ENCODE results near the gene OSER1. TPM values are rescaled to one million over a fixed set of nuclear protein-coding genes. Genes with fewer than 3 reads are reported as not detected.

Gene OSER1
- total RNA-seq, 1 experiment from 2014 or later = 33.0 TPM

GRCh38 chr20:44166008-44166407 is 44.6 kb downstream of the OSER1 start:
- no peak overlapping the region for H3K4me3 ChIP-seq (ENCODE audit: insufficient read depth, low read depth, low read length)
- no peak for DNase-seq
- no peaks in the 10 kb centered on the region for H3K27me3 ChIP-seq (ENCODE audit: control insufficient read depth, insufficient read depth, low read length)
- H3K36me3 ChIP-seq (replicated peaks; ENCODE audit: control insufficient read depth, insufficient read depth, low read length) = no peaks in the 10 kb centered on the region

- H3K27me3 ChIP-seq (ENCODE audit: control insufficient read depth, insufficient read depth, low read length) = no peaks in the 10 kb centered on the region
- H3K4me3 ChIP-seq (ENCODE audit: insufficient read depth, low read depth, low read length) = no peak overlapping the region
- no peaks in the 10 kb centered on the region for H3K36me3 ChIP-seq (replicated peaks; ENCODE audit: control insufficient read depth, insufficient read depth, low read length)
- no peak for DNase-seq
Observed at GRCh38 chr20:44160133-44160532, 50.4 kb downstream of the OSER1 start.

- Histone ChIP-seq H3K27me3 (ENCODE audit: control insufficient read depth, insufficient read depth, low read length) (no peaks in the 10 kb centered on the region), H3K36me3 (replicated peaks; ENCODE audit: control insufficient read depth, insufficient read depth, low read length) (no peaks in the 10 kb centered on the region), H3K4me3 (ENCODE audit: insufficient read depth, low read depth, low read length) (no peak overlapping the region)
- DNase-seq = no peak
Observed at GRCh38 chr20:44159711-44160110, 50.9 kb downstream of the OSER1 start.

- DNase-seq = no peak
- Histone ChIP-seq H3K27me3 (ENCODE audit: control insufficient read depth, insufficient read depth, low read length) (no peaks in the 10 kb centered on the region), H3K36me3 (replicated peaks; ENCODE audit: control insufficient read depth, insufficient read depth, low read length) (no peaks in the 10 kb centered on the region), H3K4me3 (ENCODE audit: insufficient read depth, low read depth, low read length) (no peak overlapping the region)
Observed at GRCh38 chr20:44159125-44159524, 51.4 kb downstream of the OSER1 start.

- DNase-seq = no peak
- Histone ChIP-seq H3K4me3 (ENCODE audit: insufficient read depth, low read depth, low read length) (no peak overlapping the region), H3K36me3 (replicated peaks; ENCODE audit: control insufficient read depth, insufficient read depth, low read length) (no peaks in the 10 kb centered on the region), H3K27me3 (ENCODE audit: control insufficient read depth, insufficient read depth, low read length) (no peaks in the 10 kb centered on the region)
Observed at GRCh38 chr20:44157061-44157460, 53.5 kb downstream of the OSER1 start.

GRCh38 chr20:44154521-44155001 is 56.0 kb downstream of the OSER1 start:
- no peak for DNase-seq
- Histone ChIP-seq H3K4me3 (ENCODE audit: insufficient read depth, low read depth, low read length) (no peak overlapping the region), H3K27me3 (ENCODE audit: control insufficient read depth, insufficient read depth, low read length) (no peaks in the 10 kb centered on the region), H3K36me3 (replicated peaks; ENCODE audit: control insufficient read depth, insufficient read depth, low read length) (no peaks in the 10 kb centered on the region)

GRCh38 chr20:44153636-44154043 is 56.9 kb downstream of the OSER1 start:
- Histone ChIP-seq H3K36me3 (replicated peaks; ENCODE audit: control insufficient read depth, insufficient read depth, low read length) (no peaks in the 10 kb centered on the region), H3K27me3 (ENCODE audit: control insufficient read depth, insufficient read depth, low read length) (no peaks in the 10 kb centered on the region), H3K4me3 (ENCODE audit: insufficient read depth, low read depth, low read length) (no peak overlapping the region)
- no peak for DNase-seq

GRCh38 chr20:44151621-44152416 is 58.8 kb downstream of the OSER1 start:
- no peak for DNase-seq
- H3K27me3 ChIP-seq (ENCODE audit: control insufficient read depth, insufficient read depth, low read length) = no peaks in the 10 kb centered on the region
- no peak overlapping the region for H3K4me3 ChIP-seq (ENCODE audit: insufficient read depth, low read depth, low read length)
- no peaks in the 10 kb centered on the region for H3K36me3 ChIP-seq (replicated peaks; ENCODE audit: control insufficient read depth, insufficient read depth, low read length)

- Histone ChIP-seq H3K4me3 (ENCODE audit: insufficient read depth, low read depth, low read length) (no peak overlapping the region), H3K27me3 (ENCODE audit: control insufficient read depth, insufficient read depth, low read length) (no peaks in the 10 kb centered on the region), H3K36me3 (replicated peaks; ENCODE audit: control insufficient read depth, insufficient read depth, low read length) (no peaks in the 10 kb centered on the region)
- no peak for DNase-seq
Observed at GRCh38 chr20:44146272-44146671, 64.3 kb downstream of the OSER1 start.

Other genes with a start within 250 kb of the OSER1 start
- gene JPH2, start 23.6 kb downstream of the OSER1 start, total RNA-seq (2014; rRNA removed; shearing (Covaris generic)) = 0.67 and 0.69 TPM in 2 replicates
- gene GDAP1L1, start 36.5 kb upstream of the OSER1 start, total RNA-seq (2014; rRNA removed; shearing (Covaris generic)) = 6.1 and 6.8 TPM in 2 replicates
- 1.2 and 1.6 TPM in 2 replicates for gene FITM2, start 100.4 kb upstream of the OSER1 start, total RNA-seq (2014; rRNA removed; shearing (Covaris generic))
- gene R3HDML, start 126.3 kb upstream of the OSER1 start, total RNA-seq (2014; rRNA removed; shearing (Covaris generic)) = 0.07 TPM in 1 of 2 replicates, not detected in the other
- gene HNF4A, start 144.9 kb upstream of the OSER1 start, total RNA-seq (2014; rRNA removed; shearing (Covaris generic)) = 3.7 and 11.4 TPM in 2 replicates